DND-41 (cell line): ENCODE results near the gene CCDC85A.

Experiments used
- ATAC-seq: fragments of 200-7000 bp; cut with Tn5 transposase; 3 replicates; pipeline ENCODE4 v1.9.1; 2021; ENCODE audit warnings: low read depth; ENCODE audit not compliant: insufficient read depth
- DNase-seq: peaks from one replicate; pipeline ENCODE4 v3.0.0-alpha.2; 2020
- H2AFZ ChIP-seq: 2 replicates; pipeline ENCODE4 v1.6.0; 2012; ENCODE audit warnings: low read depth, low read length
- H3K27ac ChIP-seq: 2 replicates; pipeline ENCODE4 v1.5.1; 2012; ENCODE audit warnings: low read length, inconsistent platforms
- H3K27me3 ChIP-seq: fragments of 200-600 bp; sonication (generic); 2 replicates; pipeline ENCODE4 v1.6.0; 2012; ENCODE audit warnings: low read length, mild to moderate bottlenecking, inconsistent platforms; ENCODE audit not compliant: insufficient read depth, poor library complexity
- H3K36me3 ChIP-seq: 2 replicates; pipeline ENCODE4 v1.5.1; 2012; ENCODE audit warnings: low read length, inconsistent platforms; ENCODE audit not compliant: insufficient read depth
- H3K4me1 ChIP-seq: 2 replicates; pipeline ENCODE4 v1.5.1; 2012; ENCODE audit warnings: mild to moderate bottlenecking, low read length; ENCODE audit not compliant: insufficient read depth
- H3K4me2 ChIP-seq: 2 replicates; pipeline ENCODE4 v1.6.0; 2012; ENCODE audit warnings: mild to moderate bottlenecking, moderate library complexity, low read length, inconsistent platforms; ENCODE audit not compliant: insufficient read depth
- H3K4me3 ChIP-seq, 2 experiments: fragments of 200-600 bp in 1 of 2; shearing (Covaris generic) in 1 of 2; 2 replicates each; pipeline ENCODE4 v1.5.1; 2012 to 2016; ENCODE audit warnings: inconsistent platforms in 2 of 2, low read length in 2 of 2, mild to moderate bottlenecking in 2 of 2, low read depth in 1 of 2, moderate library complexity in 1 of 2
- H3K79me2 ChIP-seq: 2 replicates; pipeline ENCODE4 v1.6.0; 2012; ENCODE audit warnings: low read length, inconsistent platforms; ENCODE audit not compliant: insufficient read depth
- H3K9ac ChIP-seq: 2 replicates; pipeline ENCODE4 v1.6.0; 2012; ENCODE audit warnings: low read depth, mild to moderate bottlenecking, inconsistent platforms, low read length, moderate library complexity
- H3K9me3 ChIP-seq: 2 replicates; pipeline ENCODE4 v1.5.1; 2012; ENCODE audit warnings: low read length, moderate library complexity, mild to moderate bottlenecking, inconsistent platforms; ENCODE audit not compliant: insufficient read depth, severe bottlenecking
- H4K20me1 ChIP-seq: 2 replicates; pipeline ENCODE4 v1.6.0; 2012; ENCODE audit warnings: low read length; ENCODE audit not compliant: insufficient read depth
- EZH2 ChIP-seq: IDR thresholded peaks from 3 replicates; pipeline ENCODE4 v1.6.1; 2012; ENCODE audit warnings: borderline replicate concordance, low read depth, mild to moderate bottlenecking, moderate library complexity, low read length, inconsistent platforms; ENCODE audit not compliant: severe bottlenecking
- TF ChIP-seq, protein P1 (sequence below): IDR thresholded peaks from 2 replicates; pipeline ENCODE4 v1.5.1; 2012; ENCODE audit warnings: borderline replicate concordance, low read length, moderate library complexity, mild to moderate bottlenecking; ENCODE audit not compliant: poor library complexity, severe bottlenecking; ENCODE audit errors: extremely low read depth

Gene CCDC85A

GRCh38 chr2:56313500-56313921 lies 129.7 kb downstream of the CCDC85A start:
- no peaks in the 10 kb centered on the region for H3K27me3 ChIP-seq
- no peak for DNase-seq
- no peak overlapping the region for H3K4me3 ChIP-seq
- H3K4me2 ChIP-seq: no peak overlapping the region
- H3K9me3 ChIP-seq: no peaks in the 10 kb centered on the region
- ATAC-seq: no peak
- H3K79me2 ChIP-seq: no peaks in the 10 kb centered on the region
- H2AFZ ChIP-seq: no peak overlapping the region
- TF ChIP-seq EZH2: no peak
- TF ChIP-seq, protein P1, sequence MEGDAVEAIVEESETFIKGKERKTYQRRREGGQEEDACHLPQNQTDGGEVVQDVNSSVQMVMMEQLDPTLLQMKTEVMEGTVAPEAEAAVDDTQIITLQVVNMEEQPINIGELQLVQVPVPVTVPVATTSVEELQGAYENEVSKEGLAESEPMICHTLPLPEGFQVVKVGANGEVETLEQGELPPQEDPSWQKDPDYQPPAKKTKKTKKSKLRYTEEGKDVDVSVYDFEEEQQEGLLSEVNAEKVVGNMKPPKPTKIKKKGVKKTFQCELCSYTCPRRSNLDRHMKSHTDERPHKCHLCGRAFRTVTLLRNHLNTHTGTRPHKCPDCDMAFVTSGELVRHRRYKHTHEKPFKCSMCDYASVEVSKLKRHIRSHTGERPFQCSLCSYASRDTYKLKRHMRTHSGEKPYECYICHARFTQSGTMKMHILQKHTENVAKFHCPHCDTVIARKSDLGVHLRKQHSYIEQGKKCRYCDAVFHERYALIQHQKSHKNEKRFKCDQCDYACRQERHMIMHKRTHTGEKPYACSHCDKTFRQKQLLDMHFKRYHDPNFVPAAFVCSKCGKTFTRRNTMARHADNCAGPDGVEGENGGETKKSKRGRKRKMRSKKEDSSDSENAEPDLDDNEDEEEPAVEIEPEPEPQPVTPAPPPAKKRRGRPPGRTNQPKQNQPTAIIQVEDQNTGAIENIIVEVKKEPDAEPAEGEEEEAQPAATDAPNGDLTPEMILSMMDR: no peak
- no peak overlapping the region for H3K9ac ChIP-seq
- no peaks in the 10 kb centered on the region for H4K20me1 ChIP-seq
- H3K27ac ChIP-seq: no peak overlapping the region
- H3K36me3 ChIP-seq: no peaks in the 10 kb centered on the region
- H3K4me1 ChIP-seq: no peaks in the 10 kb centered on the region

DNA sequence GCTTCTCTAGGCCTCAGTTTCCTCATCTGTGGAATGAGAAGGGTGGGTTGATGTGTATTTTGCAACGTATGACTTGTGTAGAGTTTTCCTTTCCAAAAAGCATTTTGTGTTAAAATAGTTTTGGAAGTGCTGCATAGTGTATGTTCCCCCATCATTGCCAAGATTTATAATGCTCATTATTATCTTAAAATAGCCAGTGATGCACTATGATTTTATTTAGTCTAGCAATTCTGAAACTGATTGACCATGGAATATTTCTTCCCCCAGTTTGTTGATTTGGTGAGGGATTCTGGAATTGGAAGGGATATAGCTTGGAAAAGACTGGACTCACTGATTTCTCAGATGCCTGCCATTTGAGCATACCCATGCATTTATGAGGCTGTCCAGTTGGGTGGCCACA lies 130.6 kb downstream of the CCDC85A start:
- H2AFZ ChIP-seq: no peak overlapping the region
- H3K9ac ChIP-seq: no peak overlapping the region
- H3K27me3 ChIP-seq: no peaks in the 10 kb centered on the region
- no peak for DNase-seq
- H3K27ac ChIP-seq: no peak overlapping the region
- ATAC-seq: no peak
- no peak overlapping the region for H3K4me3 ChIP-seq
- no peaks in the 10 kb centered on the region for H4K20me1 ChIP-seq
- TF ChIP-seq EZH2: no peak
- TF ChIP-seq, protein P1: no peak
- H3K4me1 ChIP-seq: no peaks in the 10 kb centered on the region
- H3K4me2 ChIP-seq: no peak overlapping the region
- no peaks in the 10 kb centered on the region for H3K9me3 ChIP-seq
- H3K36me3 ChIP-seq: no peaks in the 10 kb centered on the region
- no peaks in the 10 kb centered on the region for H3K79me2 ChIP-seq

DNA sequence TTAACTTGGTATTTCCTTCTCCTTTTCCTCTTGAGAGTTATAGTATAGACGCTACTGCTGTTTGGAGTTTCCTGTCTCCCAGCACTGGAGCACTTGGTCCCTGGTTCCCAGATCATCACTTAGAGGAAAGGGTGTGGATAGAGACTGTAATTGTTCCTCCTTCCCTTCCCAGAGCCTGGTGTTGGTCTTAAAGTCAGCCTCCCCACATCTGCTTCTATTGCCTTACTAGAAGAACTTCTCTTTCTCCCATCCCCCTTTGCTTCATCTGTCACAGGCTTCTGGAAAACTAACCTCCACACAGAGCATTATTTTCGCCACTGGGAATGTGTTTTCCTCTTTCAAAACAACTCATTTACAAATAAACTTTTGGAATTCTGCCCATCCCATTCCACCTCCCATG lies 131.0 kb downstream of the CCDC85A start:
- Histone ChIP-seq H3K36me3 (no peaks in the 10 kb centered on the region), H3K4me1 (no peaks in the 10 kb centered on the region), H3K4me2 (no peak overlapping the region), H3K4me3 (no peak overlapping the region), H3K27ac (no peak overlapping the region), H3K79me2 (no peaks in the 10 kb centered on the region), H3K9ac (no peak overlapping the region), H3K27me3 (no peaks in the 10 kb centered on the region), H4K20me1 (no peaks in the 10 kb centered on the region), H3K9me3 (no peaks in the 10 kb centered on the region), H2AFZ (no peak overlapping the region)
- TF ChIP-seq, protein P1: no peak
- no peak for TF ChIP-seq EZH2
- no peak for DNase-seq
- ATAC-seq: no peak

GRCh38 chr2:56315376-56315775 lies 131.6 kb downstream of the CCDC85A start:
- Histone ChIP-seq H4K20me1 (no peaks in the 10 kb centered on the region), H3K9ac (no peak overlapping the region), H3K27me3 (no peaks in the 10 kb centered on the region), H3K36me3 (no peaks in the 10 kb centered on the region), H3K27ac (no peak overlapping the region), H2AFZ (no peak overlapping the region), H3K4me2 (no peak overlapping the region), H3K4me3 (no peak overlapping the region), H3K79me2 (no peaks in the 10 kb centered on the region), H3K9me3 (no peaks in the 10 kb centered on the region), H3K4me1 (no peaks in the 10 kb centered on the region)
- DNase-seq (no peak), ATAC-seq (no peak)
- TF ChIP-seq, protein P1: no peak
- no peak for TF ChIP-seq EZH2
